HG03060 (cell line): ENCODE results near the gene ZNF784.

Experiments used
- ATAC-seq: cut with Tn5 transposase; IDR thresholded peaks from one replicate; pipeline ENCODE4 v1.9.1; 2021; ENCODE audit warnings: low read depth, moderate number of reproducible peaks; ENCODE audit not compliant: unreplicated experiment

Gene ZNF784

DNA sequence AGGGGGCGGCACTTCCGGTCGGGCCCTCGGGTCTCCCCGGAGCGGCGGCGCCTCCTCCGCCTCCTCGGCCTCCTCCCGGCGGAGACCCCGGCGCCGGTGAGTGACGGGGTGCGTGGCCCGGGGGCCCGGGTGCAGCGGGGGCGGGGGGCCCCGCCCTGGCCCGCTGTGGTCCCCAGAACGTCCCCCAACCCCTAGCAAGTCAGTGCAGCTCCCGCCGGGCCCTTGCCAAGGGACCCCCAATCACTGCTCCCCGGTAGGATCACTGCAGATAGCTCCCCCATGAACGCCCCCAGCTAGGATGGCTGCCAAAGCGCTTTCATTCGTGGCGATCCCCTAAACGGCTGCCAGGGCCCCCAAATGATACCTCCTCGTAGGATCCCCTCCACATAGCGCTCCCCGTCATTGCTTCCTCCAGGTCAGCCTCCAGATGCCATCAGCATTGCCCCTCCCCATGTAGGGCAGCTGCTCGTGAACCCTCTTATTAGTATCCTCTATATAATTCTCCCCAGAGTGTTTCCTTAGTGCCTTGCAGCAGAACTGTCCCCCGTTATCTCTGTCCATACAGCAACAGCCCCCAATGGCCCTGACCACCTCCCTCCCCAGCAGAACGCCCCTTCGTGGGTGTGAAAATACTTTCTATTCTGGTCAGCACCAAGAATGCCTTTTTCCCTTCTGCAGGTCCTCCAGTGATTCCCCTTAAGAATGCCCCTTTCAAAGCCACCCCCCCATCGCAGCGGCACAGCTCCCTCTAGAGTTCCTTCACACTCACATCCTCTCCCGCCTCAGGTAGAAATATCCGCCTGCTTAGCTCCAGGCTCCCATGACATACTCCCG is 18.5 kb downstream of the ZNF784 start, which contains the start of gene ZNF865:
Gene ZNF865 (plus strand): TSS at position 11 of the 834 bp plus-strand sequence. CDS start 7,972 bp downstream, outside the sequence.
- ATAC-seq, result no peak

- peak; percentile 42 for ATAC-seq
These were observed 19.1 kb downstream of the ZNF784 start for GRCh38 chr19:55605207-55605636.

DNA sequence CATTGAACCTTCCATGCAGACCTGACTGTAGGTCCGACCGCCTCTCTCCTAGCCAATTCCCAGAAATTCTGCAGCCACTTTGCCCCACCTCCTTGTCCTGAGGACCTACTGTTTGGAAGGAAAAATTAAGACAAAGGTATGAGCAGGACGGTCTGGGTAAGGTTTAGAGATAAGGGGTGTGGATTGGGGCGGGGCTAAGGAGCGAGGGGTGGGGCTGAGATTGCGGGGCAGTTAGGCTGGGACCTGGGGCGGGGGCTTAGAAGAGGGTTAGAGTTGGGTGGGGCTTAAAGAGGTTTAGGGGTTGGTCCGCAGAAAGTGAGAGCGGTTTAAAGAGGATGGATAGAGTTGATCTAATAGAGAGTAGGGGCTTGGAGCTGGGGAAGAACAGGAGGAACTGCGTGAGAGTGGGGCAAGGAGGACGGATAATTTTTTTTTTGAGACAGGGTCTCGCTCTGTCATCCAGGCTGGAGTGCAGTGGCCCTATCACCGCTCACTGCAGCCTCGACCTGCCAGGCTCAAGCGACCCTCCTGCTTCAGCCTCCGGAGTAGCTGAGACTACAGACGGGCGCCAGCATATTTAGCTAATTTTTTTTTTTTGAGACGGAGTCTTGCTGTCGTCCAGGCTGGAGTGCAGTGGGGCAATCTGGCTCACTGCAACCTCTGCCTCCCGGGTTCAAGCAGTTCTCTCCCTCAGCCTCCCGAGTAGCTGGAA is 20.6 kb downstream of the ZNF784 start:
- no peak for ATAC-seq

GRCh38 chr19:55603115-55603514 is 21.3 kb downstream of the ZNF784 start:
- ATAC-seq, result no peak

GRCh38 chr19:55602104-55603001 is 22.0 kb downstream of the ZNF784 start:
- no peak for ATAC-seq

- no peak for ATAC-seq
These were observed 23.3 kb downstream of the ZNF784 start for GRCh38 chr19:55601084-55601483.

GRCh38 chr19:55600662-55601028 is 23.7 kb downstream of the ZNF784 start:
- no peak for ATAC-seq

- peak; percentile 30 for ATAC-seq
These were observed 24.3 kb downstream of the ZNF784 start, which contains the start of gene ZNF524 for GRCh38 chr19:55599842-55600661. TSS of gene ZNF524 (plus strand) at chr19:55600288. CDS start at chr19:55602113, 1,825 bp downstream.

DNA sequence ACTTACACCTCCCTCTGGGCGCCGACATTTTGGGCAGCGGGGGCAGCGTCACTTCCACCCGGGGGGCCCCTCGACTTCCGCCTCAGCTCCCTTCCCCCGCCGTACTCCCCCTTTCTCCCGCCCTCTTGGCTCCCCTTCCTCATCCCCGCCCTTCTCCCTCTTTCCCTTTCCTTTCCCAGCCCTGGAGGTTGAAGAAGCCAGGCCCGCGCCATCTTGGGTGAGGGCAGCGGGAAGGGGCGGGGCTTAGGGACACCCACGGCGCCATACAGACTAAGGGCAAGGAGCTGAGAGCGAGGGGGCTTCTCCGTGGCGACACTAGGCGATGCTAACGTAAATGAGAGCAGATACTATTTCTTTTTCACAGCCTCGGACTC is 24.9 kb downstream of the ZNF784 start, which contains the start of gene FIZ1:
Gene FIZ1 (minus strand): TSS at position 50 of the 374 bp plus-strand sequence. CDS start 1,652 bp downstream, outside the sequence.
- ATAC-seq, result peak; percentile 24

DNA sequence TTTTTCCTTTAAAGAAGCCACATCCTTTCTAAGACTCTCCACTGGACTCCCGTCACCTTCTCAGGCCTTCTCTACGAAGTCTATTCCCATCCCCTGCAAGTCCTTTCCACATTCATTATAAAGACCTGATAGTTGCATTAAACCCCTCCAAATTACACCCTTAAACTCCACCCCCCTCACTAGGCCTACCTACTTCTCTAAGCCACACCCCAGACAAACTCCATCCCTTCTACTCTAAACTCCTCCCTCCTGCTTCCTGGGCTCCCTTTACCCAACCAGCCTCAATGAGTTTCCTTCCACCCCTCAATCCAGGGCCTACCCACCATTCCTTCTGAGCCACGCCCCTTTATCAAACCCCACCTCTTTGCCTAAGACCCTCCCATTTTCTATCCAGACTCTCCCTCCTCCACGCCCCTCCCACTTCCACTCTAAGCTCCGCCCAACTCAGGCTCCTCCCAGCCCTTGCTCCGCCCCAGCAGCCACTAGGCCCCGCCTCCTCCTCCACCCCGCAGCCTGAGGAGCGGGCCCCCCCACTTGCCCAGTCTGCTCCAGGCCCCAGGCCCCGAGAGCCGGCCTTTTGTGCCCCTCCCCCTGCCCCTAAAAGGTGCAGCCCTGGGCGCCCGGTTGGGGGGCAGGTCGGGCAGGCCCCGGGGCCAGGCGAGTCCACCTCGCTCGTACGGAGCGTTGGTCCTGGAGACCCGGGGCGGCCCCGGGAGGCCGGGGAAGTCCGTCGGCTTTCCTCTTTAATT is 25.5 kb downstream of the ZNF784 start:
- peak; percentile 62 for ATAC-seq

GRCh38 chr19:55598034-55598433 is 26.3 kb downstream of the ZNF784 start:
- no peak for ATAC-seq

DNA sequence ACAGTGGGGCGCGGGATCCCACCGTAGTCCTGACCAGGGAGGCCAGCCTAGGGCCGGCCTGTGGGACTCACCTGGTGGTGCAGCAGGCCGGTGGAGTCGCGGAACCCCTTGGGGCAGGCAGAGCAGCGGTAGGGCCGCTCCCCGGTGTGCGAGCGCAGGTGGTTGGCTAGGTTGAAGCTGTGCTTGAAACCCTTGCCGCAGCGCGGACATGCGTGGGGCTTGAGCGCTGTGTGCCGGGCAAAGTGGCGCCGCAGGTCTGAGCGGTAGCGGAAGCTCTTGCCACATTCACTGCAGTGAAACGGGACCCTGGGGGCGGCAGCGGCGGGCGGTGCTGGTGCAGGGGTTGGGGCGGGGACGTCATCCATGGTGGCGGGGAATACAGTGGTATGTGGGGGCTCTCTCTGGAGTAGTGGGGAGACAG is 26.9 kb downstream of the ZNF784 start:
- no peak for ATAC-seq

GRCh38 chr19:55596304-55596703 is 28.1 kb downstream of the ZNF784 start:
- ATAC-seq, result no peak

- ATAC-seq, result no peak
These were observed 29.3 kb downstream of the ZNF784 start for GRCh38 chr19:55594996-55595545.

GRCh38 chr19:55593096-55593772 is 31.1 kb downstream of the ZNF784 start:
- ATAC-seq, result no peak

DNA sequence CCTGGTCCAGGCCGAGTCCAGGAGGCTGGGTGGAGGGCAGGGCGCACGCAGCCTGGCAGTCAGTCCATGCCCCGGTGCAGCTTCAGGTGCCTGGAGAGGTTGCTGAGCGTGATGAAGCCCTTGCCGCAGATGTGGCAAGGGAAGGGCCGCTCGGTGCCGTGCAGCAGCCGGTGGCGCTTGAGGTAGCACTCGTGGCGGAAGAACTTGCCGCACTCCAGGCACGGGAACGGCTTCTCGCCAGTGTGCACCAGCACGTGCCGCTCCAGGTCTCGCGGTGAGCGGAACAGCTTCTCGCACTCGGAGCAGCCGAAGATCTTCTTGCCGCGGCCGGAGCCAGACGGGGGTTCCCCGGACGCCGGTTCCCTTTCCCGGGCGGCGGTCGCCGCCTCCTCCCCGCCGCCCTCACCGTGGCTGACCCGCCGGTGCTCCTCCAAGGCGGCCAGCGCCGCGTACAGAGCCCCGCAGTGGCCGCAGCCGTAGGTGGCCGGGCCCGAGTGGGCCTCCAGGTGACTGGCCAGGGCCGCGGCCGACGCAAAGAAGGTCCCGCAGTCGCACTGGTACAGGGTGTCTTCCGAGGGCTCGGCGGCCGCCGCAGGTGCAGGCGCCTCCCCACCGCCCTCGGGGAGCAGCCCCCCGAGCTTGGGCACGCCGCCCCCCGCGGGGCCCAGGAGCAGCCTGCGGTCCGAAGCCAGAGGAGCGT is 31.8 kb downstream of the ZNF784 start:
- ATAC-seq, result no peak

DNA sequence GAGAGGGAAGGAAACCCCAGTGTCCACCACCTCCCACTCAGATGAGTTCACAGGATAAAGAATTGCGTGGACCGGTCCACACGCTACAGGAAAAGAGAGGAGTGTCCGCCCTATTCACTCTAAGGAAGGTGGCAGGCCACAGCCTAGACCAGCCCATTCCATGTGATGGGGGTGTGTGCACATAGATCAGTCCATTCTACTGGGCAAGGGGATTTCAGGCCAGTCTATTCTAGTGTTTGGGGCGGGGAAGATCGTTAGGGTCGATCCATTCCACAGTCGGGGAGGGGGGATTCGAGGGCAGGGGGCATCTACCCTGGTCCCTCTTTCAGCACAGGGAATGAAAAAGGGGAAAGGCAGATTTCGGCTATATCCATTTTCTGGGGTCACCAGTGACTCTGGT is 32.8 kb downstream of the ZNF784 start:
- ATAC-seq, result no peak
